ENCODE measurements around the gene ADGRG6.

Gene ADGRG6

GRCh38 chr6:142309426-142309825 lies 7.6 kb downstream of the ADGRG6 start:
- ChIA-PET POLR2A (no interaction called here), CTCF (no interaction called here)
- TF ChIP-seq TARDBP (IDR thresholded peaks at IDR 0.05): no peak
- no peak for TF ChIP-seq SP1 (IDR thresholded peaks at IDR 0.05)
- TF ChIP-seq NFRKB (IDR thresholded peaks at IDR 0.05): no peak
- no peak for TF ChIP-seq LEF1 (IDR thresholded peaks at IDR 0.05; ENCODE audit: borderline replicate concordance)
- no peak for TF ChIP-seq ARNT (IDR thresholded peaks at IDR 0.05)
- no peak for TF ChIP-seq SUZ12 (IDR thresholded peaks at IDR 0.05)
- TF ChIP-seq L3MBTL2 (conservative IDR thresholded peaks at IDR 0.05): no peak
- no peak for TF ChIP-seq ZNF384 (IDR thresholded peaks at IDR 0.05)
- no peak for TF ChIP-seq CTBP1 (IDR thresholded peaks at IDR 0.05; ENCODE audit: borderline replicate concordance)
- no peak for TF ChIP-seq BHLHE40 (IDR thresholded peaks at IDR 0.05; ENCODE audit: borderline replicate concordance)
- no peak for TF ChIP-seq FOXA1 (IDR thresholded peaks at IDR 0.05)
- no peak for TF ChIP-seq HDGF (IDR thresholded peaks at IDR 0.05; ENCODE audit: borderline replicate concordance)
- no peak for TF ChIP-seq FOXK2 (IDR thresholded peaks at IDR 0.05)
- no peak for TF ChIP-seq PKNOX1 (IDR thresholded peaks at IDR 0.05)
- no peak for TF ChIP-seq FOXM1 (IDR thresholded peaks at IDR 0.05; ENCODE audit: borderline replicate concordance)
- no peak for TF ChIP-seq ELF4 (IDR thresholded peaks at IDR 0.05)
- DNase-seq (ENCODE audit: extremely low spot score): no peak

- no peak for DNase-seq (ENCODE audit: extremely low spot score)
- POLR2A ChIA-PET: interaction anchor here (1.0 to 1.2 kb wide), 2 partner anchors 13 to 64 kb away, joined by 3 read pairs; no protein-coding TSS in a partner anchor
- CTCF ChIA-PET: interaction anchor here (0.6 to 1.3 kb wide), 3 partner anchors 9 to 167 kb away, joined by 3 read pairs; partner anchors contain the start of genes NMBR and VTA1
- no peak for TF ChIP-seq BHLHE40 (IDR thresholded peaks at IDR 0.05; ENCODE audit: borderline replicate concordance)
- TF ChIP-seq FOXM1 (IDR thresholded peaks at IDR 0.05; ENCODE audit: borderline replicate concordance): no peak
- no peak for TF ChIP-seq ELF4 (IDR thresholded peaks at IDR 0.05)
- no peak for TF ChIP-seq HDGF (IDR thresholded peaks at IDR 0.05; ENCODE audit: borderline replicate concordance)
- no peak for TF ChIP-seq ZNF384 (IDR thresholded peaks at IDR 0.05)
- no peak for TF ChIP-seq TARDBP (IDR thresholded peaks at IDR 0.05)
- no peak for TF ChIP-seq LEF1 (IDR thresholded peaks at IDR 0.05; ENCODE audit: borderline replicate concordance)
- TF ChIP-seq NFRKB (IDR thresholded peaks at IDR 0.05): no peak
- TF ChIP-seq SUZ12 (IDR thresholded peaks at IDR 0.05): no peak
- no peak for TF ChIP-seq FOXK2 (IDR thresholded peaks at IDR 0.05)
- no peak for TF ChIP-seq ARNT (IDR thresholded peaks at IDR 0.05)
- no peak for TF ChIP-seq CTBP1 (IDR thresholded peaks at IDR 0.05; ENCODE audit: borderline replicate concordance)
- no peak for TF ChIP-seq L3MBTL2 (conservative IDR thresholded peaks at IDR 0.05)
- no peak for TF ChIP-seq FOXA1 (IDR thresholded peaks at IDR 0.05)
- no peak for TF ChIP-seq SP1 (IDR thresholded peaks at IDR 0.05)
These were observed 11.5 kb downstream of the ADGRG6 start for GRCh38 chr6:142313284-142313683.

- TF ChIP-seq FOXM1 (IDR thresholded peaks at IDR 0.05; ENCODE audit: borderline replicate concordance) (no peak), L3MBTL2 (conservative IDR thresholded peaks at IDR 0.05) (no peak), PKNOX1 (IDR thresholded peaks at IDR 0.05) (no peak), ELF4 (IDR thresholded peaks at IDR 0.05) (no peak), TARDBP (IDR thresholded peaks at IDR 0.05) (no peak), SUZ12 (IDR thresholded peaks at IDR 0.05) (no peak), LEF1 (IDR thresholded peaks at IDR 0.05; ENCODE audit: borderline replicate concordance) (no peak), FOXK2 (IDR thresholded peaks at IDR 0.05) (no peak), ARNT (IDR thresholded peaks at IDR 0.05) (no peak), FOXA1 (IDR thresholded peaks at IDR 0.05) (no peak), NFRKB (IDR thresholded peaks at IDR 0.05) (no peak), HDGF (IDR thresholded peaks at IDR 0.05; ENCODE audit: borderline replicate concordance) (no peak), CTBP1 (IDR thresholded peaks at IDR 0.05; ENCODE audit: borderline replicate concordance) (no peak), ZNF384 (IDR thresholded peaks at IDR 0.05) (no peak), SP1 (IDR thresholded peaks at IDR 0.05) (no peak), BHLHE40 (IDR thresholded peaks at IDR 0.05; ENCODE audit: borderline replicate concordance) (no peak)
- CTCF ChIA-PET: interaction anchor here (0.7 kb wide), 1 partner anchor 45 kb away, joined by 3 read pairs; no protein-coding TSS in a partner anchor
- no peak for DNase-seq (ENCODE audit: extremely low spot score)
- POLR2A ChIA-PET: no interaction called here
These were observed 15.1 kb downstream of the ADGRG6 start for GRCh38 chr6:142316791-142317368.

GRCh38 chr6:142318714-142319113 lies 16.9 kb downstream of the ADGRG6 start:
- TF ChIP-seq CTBP1 (IDR thresholded peaks at IDR 0.05; ENCODE audit: borderline replicate concordance) (no peak), L3MBTL2 (conservative IDR thresholded peaks at IDR 0.05) (no peak), FOXK2 (IDR thresholded peaks at IDR 0.05) (no peak), ZNF384 (IDR thresholded peaks at IDR 0.05) (no peak), FOXM1 (IDR thresholded peaks at IDR 0.05; ENCODE audit: borderline replicate concordance) (no peak), HDGF (IDR thresholded peaks at IDR 0.05; ENCODE audit: borderline replicate concordance) (no peak), SP1 (IDR thresholded peaks at IDR 0.05) (no peak), LEF1 (IDR thresholded peaks at IDR 0.05; ENCODE audit: borderline replicate concordance) (no peak), BHLHE40 (IDR thresholded peaks at IDR 0.05; ENCODE audit: borderline replicate concordance) (no peak), TARDBP (IDR thresholded peaks at IDR 0.05) (no peak), NFRKB (IDR thresholded peaks at IDR 0.05) (no peak)
- POLR2A ChIA-PET: no interaction called here
- CTCF ChIA-PET: no interaction called here
- DNase-seq (ENCODE audit: extremely low spot score): no peak

GRCh38 chr6:142320366-142320765 lies 18.6 kb downstream of the ADGRG6 start:
- ChIA-PET CTCF (no interaction called here), POLR2A (interaction anchor here (0.8 kb wide), 1 partner anchor 19 kb away, joined by 4 read pairs; no protein-coding TSS in a partner anchor)
- no peak for TF ChIP-seq PKNOX1 (IDR thresholded peaks at IDR 0.05)
- no peak for TF ChIP-seq ARNT (IDR thresholded peaks at IDR 0.05)
- no peak for TF ChIP-seq TARDBP (IDR thresholded peaks at IDR 0.05)
- TF ChIP-seq LEF1 (IDR thresholded peaks at IDR 0.05; ENCODE audit: borderline replicate concordance): no peak
- no peak for TF ChIP-seq SP1 (IDR thresholded peaks at IDR 0.05)
- TF ChIP-seq ZNF384 (IDR thresholded peaks at IDR 0.05): no peak
- no peak for TF ChIP-seq CTBP1 (IDR thresholded peaks at IDR 0.05; ENCODE audit: borderline replicate concordance)
- TF ChIP-seq FOXK2 (IDR thresholded peaks at IDR 0.05): no peak
- TF ChIP-seq NFRKB (IDR thresholded peaks at IDR 0.05): no peak
- TF ChIP-seq ELF4 (IDR thresholded peaks at IDR 0.05): no peak
- no peak for TF ChIP-seq L3MBTL2 (conservative IDR thresholded peaks at IDR 0.05)
- TF ChIP-seq FOXA1 (IDR thresholded peaks at IDR 0.05): no peak
- TF ChIP-seq BHLHE40 (IDR thresholded peaks at IDR 0.05; ENCODE audit: borderline replicate concordance): no peak
- no peak for TF ChIP-seq SUZ12 (IDR thresholded peaks at IDR 0.05)
- no peak for TF ChIP-seq FOXM1 (IDR thresholded peaks at IDR 0.05; ENCODE audit: borderline replicate concordance)
- TF ChIP-seq HDGF (IDR thresholded peaks at IDR 0.05; ENCODE audit: borderline replicate concordance): no peak
- DNase-seq (ENCODE audit: extremely low spot score): no peak

Data from HEK293T (cell line).